ENCODE results near the gene GAS2L2.

The GAS2L2 gene

GRCh38 chr17:35726127-35726952 is 26.7 kb downstream of the GAS2L2 start:
- Histone ChIP-seq H3K27me3 (peaks cover 21% of the 10 kb centered on the region), H3K4me1 (ENCODE audit: control insufficient read depth in 1 of 2, insufficient read depth in 1 of 2, low read depth in 1 of 2, low read length in 1 of 2) (peaks cover 0 to 2% of the 10 kb centered on the region in 2 experiments), H3K27ac (no peak overlapping the region), H3K9me3 (no peaks in the 10 kb centered on the region), H3K36me3 (peaks cover 76% of the 10 kb centered on the region), H3K4me3 (ENCODE audit: low read depth in 1 of 2, low read length in 1 of 2) (no peak overlapping the region)
- no peak for TF ChIP-seq CTCF (IDR thresholded peaks at IDR 0.05)

GRCh38 chr17:35725802-35726126 is 27.3 kb downstream of the GAS2L2 start:
- H3K36me3 ChIP-seq: peaks cover 82% of the 10 kb centered on the region

GRCh38 chr17:35725058-35725457 is 28.0 kb downstream of the GAS2L2 start:
- Histone ChIP-seq H3K36me3 (peaks cover 86% of the 10 kb centered on the region), H3K4me3 (ENCODE audit: low read depth in 1 of 2, low read length in 1 of 2) (no peak overlapping the region), H3K27ac (no peak overlapping the region), H3K9me3 (no peaks in the 10 kb centered on the region), H3K4me1 (ENCODE audit: control insufficient read depth in 1 of 2, insufficient read depth in 1 of 2, low read depth in 1 of 2, low read length in 1 of 2) (no peaks in the 10 kb centered on the region), H3K27me3 (peaks cover 8% of the 10 kb centered on the region)
- TF ChIP-seq CTCF (IDR thresholded peaks at IDR 0.05): no peak

More at GRCh38 chr17:35725802-35726126, 27.3 kb downstream of the GAS2L2 start:
- no peak for TF ChIP-seq CTCF (IDR thresholded peaks at IDR 0.05)
- no peaks in the 10 kb centered on the region for H3K4me1 ChIP-seq (ENCODE audit: control insufficient read depth in 1 of 2, insufficient read depth in 1 of 2, low read depth in 1 of 2, low read length in 1 of 2)
- no peak overlapping the region for H3K4me3 ChIP-seq (ENCODE audit: low read depth in 1 of 2, low read length in 1 of 2)
- no peak overlapping the region for H3K27ac ChIP-seq
- H3K27me3 ChIP-seq: peaks cover 15% of the 10 kb centered on the region
- H3K9me3 ChIP-seq: no peaks in the 10 kb centered on the region

- no peaks in the 10 kb centered on the region for H3K9me3 ChIP-seq
- H3K4me3 ChIP-seq (ENCODE audit: low read depth in 1 of 2, low read length in 1 of 2): no peak overlapping the region
- no peaks in the 10 kb centered on the region for H3K4me1 ChIP-seq (ENCODE audit: control insufficient read depth in 1 of 2, insufficient read depth in 1 of 2, low read depth in 1 of 2, low read length in 1 of 2)
- H3K36me3 ChIP-seq: peaks cover 90% of the 10 kb centered on the region
- H3K27ac ChIP-seq: no peak overlapping the region
- H3K27me3 ChIP-seq: no peaks in the 10 kb centered on the region
- no peak for TF ChIP-seq CTCF (IDR thresholded peaks at IDR 0.05)
Observed at GRCh38 chr17:35723735-35724134, 29.3 kb downstream of the GAS2L2 start.

- Histone ChIP-seq H3K27me3 (no peaks in the 10 kb centered on the region), H3K36me3 (peaks cover 86% of the 10 kb centered on the region), H3K27ac (no peak overlapping the region), H3K9me3 (no peaks in the 10 kb centered on the region), H3K4me1 (ENCODE audit: control insufficient read depth in 1 of 2, insufficient read depth in 1 of 2, low read depth in 1 of 2, low read length in 1 of 2) (no peaks in the 10 kb centered on the region), H3K4me3 (ENCODE audit: low read depth in 1 of 2, low read length in 1 of 2) (no peak overlapping the region)
- TF ChIP-seq CTCF (IDR thresholded peaks at IDR 0.05): no peak
Observed at GRCh38 chr17:35717475-35717874, 35.6 kb downstream of the GAS2L2 start.

All from neutrophil (primary cell).